Measurements from ENCODE around the gene GOLGA6A.

- no peak for TF ChIP-seq CTCF (IDR thresholded peaks at IDR 0.05)
- no peak for TF ChIP-seq EZH2 (IDR thresholded peaks at IDR 0.05; ENCODE audit: borderline replicate concordance, insufficient read depth, low read depth, low read length, poor library complexity, severe bottlenecking)
These were observed 44.9 kb downstream of the GOLGA6A start for GRCh38 chr15:74037171-74038117.

All from B cell (primary cell).